ENCODE data around the gene RAI1. TPM values are rescaled to one million over a fixed set of nuclear protein-coding genes. Genes with fewer than 3 reads are reported as not detected.

The RAI1 gene
- total and polyA plus RNA-seq, 2 of the 8 experiments (the other 6 are each of a cell fraction or from before 2014, with no cell fraction given) = 0.39 to 1.2 TPM

GRCh38 chr17:17766077-17766743, 85.0 kb downstream of the RAI1 start:
- Histone ChIP-seq H2AK5ac (ENCODE audit: low read depth, low read length) (no peak overlapping the region), H2BK5ac (ENCODE audit: low read depth, low read length) (no peak overlapping the region), H4K91ac (replicated peaks; ENCODE audit: insufficient read length, low read length) (peak overlapping the region; percentile 34), H4K5ac (ENCODE audit: insufficient read length, low read depth, low read length) (no peak overlapping the region), H3K56ac (replicated peaks; ENCODE audit: insufficient read length, low read depth, low read length) (no peak overlapping the region), H2AFZ (ENCODE audit: low read length) (no peak overlapping the region), H3K9ac (replicated peaks in 1 of 4; ENCODE audit: extremely low read depth in 1 of 4, low read depth in 3 of 4, low read length in 3 of 4) (no peak overlapping the region), H3K23ac (ENCODE audit: insufficient read length) (no peak overlapping the region), H2BK12ac (ENCODE audit: low read depth, low read length) (peak overlapping the region; percentile 19; the same call in 1 of the 2 replicates), H3K79me2 (ENCODE audit: control insufficient read depth in 1 of 2, insufficient read depth in 2 of 2, low read length in 2 of 2) (no peaks in the 10 kb centered on the region), H3K9me3 (ENCODE audit: insufficient read depth in 2 of 2, low read depth in 1 of 2, low read length in 1 of 2) (no peaks in the 10 kb centered on the region), H3K27ac (ENCODE audit: low read depth, low read length) (no peak overlapping the region), H2BK15ac (ENCODE audit: low read length) (no peak overlapping the region), H3K4me3 (ENCODE audit: extremely low read depth in 1 of 4, insufficient read depth in 2 of 4, low read depth in 3 of 4, low read length in 4 of 4) (no peak overlapping the region), H3K14ac (ENCODE audit: insufficient read length) (no peak overlapping the region), H3K4me2 (ENCODE audit: insufficient read depth in 1 of 2, low read depth in 2 of 2, low read length in 2 of 2) (no peak overlapping the region), H3K27me3 (replicated peaks in 1 of 4; ENCODE audit: control insufficient read depth in 3 of 4, extremely low read depth in 1 of 4, insufficient read depth in 3 of 4, low read length in 3 of 4) (peaks cover 0 to 2% (median 0%) of the 10 kb centered on the region in 4 experiments; a peak in 2 of 7 replicates), H3K4ac (replicated peaks; ENCODE audit: insufficient read length, low read depth, low read length) (no peak overlapping the region), H2BK20ac (ENCODE audit: low read length) (no peak overlapping the region), H3K79me1 (ENCODE audit: low read depth, low read length) (no peaks in the 10 kb centered on the region), H3K18ac (ENCODE audit: extremely low read depth, low read length) (0 out of 2 replicates have a peak overlapping the region, but pooled peaks have one; percentile 19), H3K36me3 (ENCODE audit: control insufficient read depth in 2 of 4, insufficient read depth in 4 of 4, low read length in 3 of 4) (no peaks in the 10 kb centered on the region), H4K20me1 (replicated peaks in 1 of 2; ENCODE audit: control insufficient read depth in 1 of 2, insufficient read depth in 2 of 2, low read length in 2 of 2) (no peaks in the 10 kb centered on the region), H3K4me1 (replicated peaks in 1 of 4; ENCODE audit: control insufficient read depth in 3 of 4, insufficient read depth in 4 of 4, low read length in 3 of 4) (peaks cover 0 to 9% (median 6%) of the 10 kb centered on the region in 4 experiments; a peak in 5 of 7 replicates), H3K23me2 (ENCODE audit: low read depth, low read length) (no peaks in the 10 kb centered on the region), H2BK120ac (replicated peaks; ENCODE audit: low read depth, low read length) (no peak overlapping the region), H4K8ac (ENCODE audit: extremely low read depth, insufficient read depth, low read length) (peak overlapping the region; percentile 64)
- ChIA-PET CTCF (ENCODE audit: partially characterized antibody) (interaction anchor here (1.0 to 1.1 kb wide), 3 partner anchors 10 to 123 kb away, joined by 4 read pairs; no protein-coding TSS in a partner anchor), POLR2A (ENCODE audit: partially characterized antibody) (interaction anchor here (0.6 to 1.7 kb wide), 4 partner anchors 9 to 72 kb away, joined by 3 to 4 read pairs (median 3); partner anchors contain the start of gene SREBF1)
- WGBS, 2 experiments (ENCODE audit: extremely low coverage in 1 of 2, insufficient coverage in 1 of 2, insufficient read length in 1 of 2, insufficient replicate concordance in 2 of 2, low coverage in 1 of 2, low lambda C conversion rate in 2 of 2, missing lambda C conversion rate in 1 of 2) = 89% methylated on average over 20 of the region's 20 CpGs; no CpG with 5 or more reads in 1 of the 2 experiments
- DNase-seq (ENCODE audit: low read depth in 1 of 2, low spot score in 2 of 2) (no peak), FAIRE-seq (no peak)
- TF ChIP-seq JUND (IDR thresholded peaks at IDR 0.05; ENCODE audit: low read length) (no peak), BACH1 (IDR thresholded peaks at IDR 0.05; ENCODE audit: low read length) (no peak)

Measured in H1 (cell line).